Endothelial cell of umbilical vein (primary cell): ENCODE data around the gene C12orf43. TPM values are rescaled to one million over a fixed set of nuclear protein-coding genes. Genes with fewer than 3 reads are reported as not detected.

ENCODE experiments used
- BruUV-seq: library from RNA; stranded (reverse); fragments of 400-500 nt; replicated peaks from 2 replicates; lab custom pipeline; 2021; lab: Mats Ljungman, UMichigan
- CTCF ChIA-PET: fragments of 300-600, 350-600 bp; sonication (Branson Sonifier 250); formaldehyde crosslinking; loops from one replicate; lab custom pipeline; 2021; ENCODE audit warnings: antibody characterized with exemption, inconsistent platforms; lab: Charles Lee
- POLR2A ChIA-PET: fragments of 300-600, 350-600 bp; sonication (Branson Sonifier 250); formaldehyde crosslinking; loops from one replicate; lab custom pipeline; 2021; ENCODE audit warnings: antibody characterized with exemption, inconsistent platforms; lab: Charles Lee
- DNase-seq: peaks from one replicate; pipeline ENCODE4 v3.0.0-alpha.2; 2011; ENCODE audit warnings: low read depth, low spot score
- FAIRE-seq: peaks from 2 replicates; lab custom pipeline; 2011; peaks lifted over from hg19 to GRCh38; lab: Jason Lieb, UNC
- H2AFZ ChIP-seq: 2 replicates; pipeline ENCODE4 v1.6.0; 2012; ENCODE audit warnings: low read depth, low read length, control low read depth, inconsistent platforms
- H3K27ac ChIP-seq: 2 replicates; pipeline ENCODE4 v1.5.1; 2011; ENCODE audit warnings: low read depth, mild to moderate bottlenecking, control low read depth, low read length, moderate library complexity; ENCODE audit not compliant: insufficient read depth
- H3K27me3 ChIP-seq, 2 experiments: 2 replicates each; pipeline versions ENCODE4 v1.6.0 to v1.6.1; 2011; ENCODE audit warnings: low read length in 2 of 2, mixed read lengths in 1 of 2; ENCODE audit not compliant: control insufficient read depth in 2 of 2, insufficient read depth in 2 of 2
- H3K36me3 ChIP-seq, 2 experiments: 2 replicates in 1 of 2; 3 replicates in 1 of 2; pipeline ENCODE4 v1.5.1; 2011; ENCODE audit warnings: low read length in 2 of 2, mild to moderate bottlenecking in 1 of 2, moderate library complexity in 1 of 2; ENCODE audit not compliant: control insufficient read depth in 2 of 2, insufficient read depth in 2 of 2; ENCODE audit errors: extremely low read depth in 1 of 2
- H3K4me1 ChIP-seq: 3 replicates; pipeline ENCODE4 v1.5.1; 2011; ENCODE audit warnings: mild to moderate bottlenecking, low read length; ENCODE audit not compliant: control insufficient read depth, insufficient read depth; ENCODE audit errors: extremely low read depth
- H3K4me2 ChIP-seq: 2 replicates; pipeline ENCODE4 v1.6.1; 2011; ENCODE audit warnings: low read length, control low read depth, mixed read lengths; ENCODE audit not compliant: insufficient read depth
- H3K4me3 ChIP-seq, 3 experiments: fragments of 200-600 bp in 1 of 3; sonication (generic), shearing (Covaris generic) in 1 of 3; replicated peaks in 1 of 3; 2 replicates each; pipeline ENCODE4 v1.5.1; 2011 to 2016; ENCODE audit warnings: control low read depth in 3 of 3, low read length in 3 of 3, mild to moderate bottlenecking in 2 of 3, inconsistent platforms in 1 of 3, low read depth in 1 of 3, moderate library complexity in 1 of 3; ENCODE audit not compliant: insufficient read depth in 1 of 3
- H3K79me2 ChIP-seq: 2 replicates; pipeline ENCODE4 v1.6.0; 2012; ENCODE audit warnings: low read length, inconsistent platforms; ENCODE audit not compliant: control insufficient read depth, insufficient read depth
- H3K9ac ChIP-seq: replicated peaks from 2 replicates; pipeline ENCODE3; 2011; ENCODE audit warnings: low read length, control low read depth; ENCODE audit not compliant: insufficient read depth; ENCODE audit errors: extremely low read depth
- H3K9me1 ChIP-seq: replicated peaks from 3 replicates; pipeline ENCODE4 v1.6.0; 2011; ENCODE audit warnings: mild to moderate bottlenecking, low read length; ENCODE audit not compliant: control insufficient read depth, insufficient read depth; ENCODE audit errors: extremely low read depth
- H3K9me3 ChIP-seq: replicated peaks from 2 replicates; pipeline ENCODE4 v1.5.1; 2012; ENCODE audit warnings: low read length, inconsistent platforms; ENCODE audit not compliant: control insufficient read depth, insufficient read depth
- H4K20me1 ChIP-seq: replicated peaks from 2 replicates; pipeline ENCODE3; 2011; ENCODE audit warnings: mild to moderate bottlenecking, low read length; ENCODE audit not compliant: control insufficient read depth, insufficient read depth; ENCODE audit errors: extremely low read depth
- CTCF ChIP-seq, 2 donors: IDR thresholded peaks; 1 replicate in 1 of 2; 2 replicates in 1 of 2; pipeline ENCODE4 v1.5.1; 2011; ENCODE audit warnings: low read length in 2 of 2, mild to moderate bottlenecking in 2 of 2, moderate library complexity in 2 of 2, control low read depth in 1 of 2, inconsistent platforms in 1 of 2, low read depth in 1 of 2; ENCODE audit not compliant: insufficient read depth in 1 of 2; ENCODE audit errors: extremely low read depth in 1 of 2
- EZH2 ChIP-seq: IDR thresholded peaks from 2 replicates; pipeline ENCODE4 v1.6.1; 2012; ENCODE audit warnings: borderline replicate concordance, low read depth, mild to moderate bottlenecking, moderate library complexity, low read length, inconsistent platforms; ENCODE audit not compliant: severe bottlenecking
- FOS ChIP-seq: IDR thresholded peaks from 2 replicates; pipeline ENCODE4 v1.6.1; 2011; ENCODE audit warnings: mild to moderate bottlenecking, low read length, moderate library complexity, borderline replicate concordance; ENCODE audit not compliant: insufficient read depth
- GATA2 ChIP-seq: IDR thresholded peaks from 2 replicates; pipeline ENCODE4 v1.7.0; 2011; ENCODE audit warnings: low read depth, mild to moderate bottlenecking, moderate library complexity, mixed read lengths, low read length; ENCODE audit not compliant: insufficient read length, insufficient read depth
- JUN ChIP-seq: IDR thresholded peaks from 2 replicates; pipeline ENCODE4 v1.6.1; 2011; ENCODE audit warnings: borderline replicate concordance, low read depth; ENCODE audit not compliant: insufficient read length, insufficient read depth
- MAX ChIP-seq: IDR thresholded peaks from 2 replicates; pipeline ENCODE4 v1.6.1; 2011; ENCODE audit not compliant: insufficient read depth, insufficient read length
- MYC ChIP-seq: IDR thresholded peaks from one replicate; pipeline ENCODE4 v1.6.1; 2011; ENCODE audit warnings: mild to moderate bottlenecking, low read depth, low read length
- POLR2A ChIP-seq: IDR thresholded peaks from 2 replicates; pipeline ENCODE4 v1.6.1; 2012; ENCODE audit warnings: low read depth, mild to moderate bottlenecking, control low read depth, low read length
- POLR2AphosphoS5 ChIP-seq: IDR thresholded peaks from 2 replicates; pipeline ENCODE4 v1.6.1; 2012; ENCODE audit warnings: low read depth, mild to moderate bottlenecking, control low read depth, low read length, moderate library complexity; ENCODE audit not compliant: insufficient read depth
- dilution Hi-C: fragments of 300-500 bp; cut with MboI; formaldehyde crosslinking; loops from one replicate; pipeline ENCODE4 v1.15.0; 2019; ENCODE audit warnings: low sequenced_read_pairs; ENCODE audit not compliant: extremely low pct_ligation_motif_present
- intact Hi-C: fragments of 100-400 bp; cut with micrococcal nuclease; formaldehyde crosslinking; loops from one replicate; pipeline ENCODE4 v1.10.0; 2022
- polyA plus RNA-seq, 4 experiments: library from polyadenylated mRNA; depleted of rRNA in 3 of 4; stranded (reverse) in 3 of 4; unstranded in 1 of 4; fragments of >200 nt; gene quantifications; 2 replicates each; pipeline versions ENCODE4 v1.2.1 to v1.2.3, GENCODE V29; 2011 to 2012; ENCODE audit warnings: missing spikeins in 1 of 4
- total RNA-seq: library from RNA; stranded (reverse); gene quantifications from 2 replicates; pipeline ENCODE4 v1.2.3, GENCODE V29; 2021

C12orf43 gene
- total and polyA plus RNA-seq, 2 donors (not counting 3 experiments of a cell fraction or from before 2014, with no cell fraction given) = 12.3 to 24.7 TPM

GRCh38 chr12:120989687-120990086, 26.6 kb downstream of the C12orf43 start:
- Histone ChIP-seq H3K4me1 (no peaks in the 10 kb centered on the region), H3K9ac (no peak overlapping the region), H4K20me1 (no peaks in the 10 kb centered on the region), H2AFZ (no peak overlapping the region), H3K4me2 (no peak overlapping the region), H3K27ac (no peak overlapping the region), H3K79me2 (no peaks in the 10 kb centered on the region), H3K9me3 (no peaks in the 10 kb centered on the region), H3K27me3 (peaks cover 3 to 8% of the 10 kb centered on the region in 2 experiments), H3K9me1 (no peaks in the 10 kb centered on the region), H3K4me3 (no peak overlapping the region), H3K36me3 (no peaks in the 10 kb centered on the region)
- no TSS peak for BruUV-seq
- ChIA-PET POLR2A (no interaction called here), CTCF (interaction anchor here (1.1 kb wide), 1 partner anchor 9 kb away, joined by 3 read pairs; no protein-coding TSS in a partner anchor)
- intact Hi-C loops (no loop called here), dilution Hi-C loops (no loop called here)
- FAIRE-seq = no peak
- no peak for DNase-seq
- TF ChIP-seq CTCF (IDR thresholded peaks at IDR 0.05; ENCODE audit: extremely low read depth in 1 of 2, insufficient read depth in 1 of 2, low read depth in 1 of 2, low read length in 2 of 2) (no peak), EZH2 (no peak), GATA2 (no peak), MYC (no peak), FOS (no peak), MAX (no peak), JUN (no peak), POLR2AphosphoS5 (no peak), POLR2A (no peak)
